Urinary bladder (tissue), 4 donors: ENCODE data around the gene GRSF1. TPM values are rescaled to one million over a fixed set of nuclear protein-coding genes. Genes with fewer than 3 reads are reported as not detected.
"Not testable (repeated sequence)": the region's sequence is repeated elsewhere in the genome, so short reads cannot be mapped to it uniquely, and the experiment has no call there.

Source experiments
- DNase-seq: peaks from one replicate; pipeline ENCODE4 v3.0.0-alpha.2; 2015; ENCODE audit errors: extremely low spot score
- H3K27ac ChIP-seq: one replicate; pipeline ENCODE4 v1.5.1; 2013; ENCODE audit warnings: low read depth, mild to moderate bottlenecking, moderate library complexity
- H3K36me3 ChIP-seq: one replicate; pipeline ENCODE4 v1.6.1; 2013; ENCODE audit warnings: mild to moderate bottlenecking, moderate library complexity; ENCODE audit not compliant: insufficient read depth
- H3K4me1 ChIP-seq: one replicate; pipeline ENCODE4 v1.6.1; 2013; ENCODE audit warnings: mild to moderate bottlenecking, moderate library complexity; ENCODE audit not compliant: insufficient read depth
- H3K4me3 ChIP-seq: one replicate; pipeline ENCODE4 v1.5.1; 2013; ENCODE audit warnings: low read depth, low read length
- WGBS: extraction: QIAGEN DNeasy Blood & Tissue Kit; methylation state at CpG from one replicate; pipeline ENCODE4 v1.1.7; 2013; 5-methylcytosine and 5-hydroxymethylcytosine counted together
- polyA plus RNA-seq: library from polyadenylated mRNA; stranded (reverse); fragments of 200-250 nt; gene quantifications from one replicate; pipeline ENCODE4 v1.2.3, GENCODE V29; 2013
- total RNA-seq: library from RNA; depleted of rRNA; stranded (reverse); fragments of >200 nt; gene quantifications from one replicate; pipeline ENCODE4 v1.2.3, GENCODE V29; 2014
- donor health status: healthy with polysubstance abuse.
- donor health status: healthy.

Gene GRSF1
- total and polyA plus RNA-seq, 2 donors: 54.0 to 75.6 TPM

- no peak overlapping the region for H3K4me3 ChIP-seq
- H3K27ac ChIP-seq: no peak overlapping the region
- no peaks in the 10 kb centered on the region for H3K4me1 ChIP-seq
- 89% methylated on average over 5 of the region's 5 CpGs for WGBS
- no peak for DNase-seq
- H3K36me3 ChIP-seq: peaks cover 2% of the 10 kb centered on the region
These were observed 21.4 kb downstream of the GRSF1 start for GRCh38 chr4:70818173-70818855.

- no peaks in the 10 kb centered on the region for H3K4me1 ChIP-seq
- no peak for DNase-seq
- peaks cover 2% of the 10 kb centered on the region for H3K36me3 ChIP-seq
- WGBS: 38% methylated on average over 2 of the region's 2 CpGs
- no peak overlapping the region for H3K4me3 ChIP-seq
- no peak overlapping the region for H3K27ac ChIP-seq
These were observed 22.8 kb downstream of the GRSF1 start for GRCh38 chr4:70816894-70817293.

DNA sequence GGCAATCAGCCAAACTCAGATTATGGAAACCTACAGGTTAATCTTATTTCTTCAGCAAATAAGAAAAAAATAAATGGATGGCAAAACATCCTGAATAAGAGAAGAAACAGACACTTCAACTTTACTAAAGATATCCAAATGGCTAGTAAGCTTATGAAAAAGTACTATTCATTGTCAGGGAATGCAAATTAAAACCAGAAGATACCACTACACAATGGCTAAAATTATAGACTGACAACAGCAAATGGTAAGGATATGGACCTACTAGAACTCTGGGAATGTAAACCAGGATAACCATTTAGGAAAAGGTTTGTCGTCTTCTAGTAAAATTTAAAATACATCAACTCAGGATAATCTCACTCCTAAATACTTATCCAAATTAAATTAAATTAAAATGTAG lies 24.3 kb downstream of the GRSF1 start:
- H3K36me3 ChIP-seq: no peaks in the 10 kb centered on the region
- no peaks in the 10 kb centered on the region for H3K4me1 ChIP-seq
- H3K4me3 ChIP-seq: no peak overlapping the region
- no peak for DNase-seq
- WGBS: 75% methylated on average over 1 of the region's 1 CpG
- H3K27ac ChIP-seq: no peak overlapping the region

DNA sequence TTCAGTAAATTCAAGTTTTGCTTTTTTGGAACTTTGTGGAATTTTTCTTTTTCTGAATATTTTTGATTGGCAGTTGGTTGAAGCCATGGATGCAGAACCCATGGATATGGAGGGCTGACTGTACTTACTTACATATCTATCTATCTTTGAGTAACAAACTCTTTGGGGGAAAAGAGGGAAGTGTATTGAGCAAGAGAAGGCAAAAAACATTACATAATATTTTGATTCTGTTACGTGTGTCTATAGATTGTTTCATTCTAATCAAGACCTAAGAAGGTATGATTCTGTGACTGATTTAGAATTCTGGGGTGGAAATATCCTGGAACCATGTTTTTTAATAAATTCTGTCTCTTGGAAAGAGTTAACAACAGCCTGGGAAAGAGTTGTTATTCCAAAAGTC lies 31.5 kb downstream of the GRSF1 start:
- 96% methylated on average over 1 of the region's 1 CpG for WGBS
- H3K4me1 ChIP-seq: no peaks in the 10 kb centered on the region
- no peak overlapping the region for H3K4me3 ChIP-seq
- H3K36me3 ChIP-seq: peaks cover 2% of the 10 kb centered on the region
- DNase-seq: no peak
- H3K27ac ChIP-seq: no peak overlapping the region

GRCh38 chr4:70802928-70803580 lies 36.6 kb downstream of the GRSF1 start:
- Histone ChIP-seq H3K4me1 (no peaks in the 10 kb centered on the region), H3K4me3 (no peak overlapping the region), H3K27ac (no peak overlapping the region), H3K36me3 (peaks cover 2% of the 10 kb centered on the region)
- 84% methylated on average over 5 of the region's 5 CpGs for WGBS
- DNase-seq: no peak

GRCh38 chr4:70801265-70801809 lies 38.4 kb downstream of the GRSF1 start:
- Histone ChIP-seq H3K27ac (no peak overlapping the region), H3K4me1 (no peaks in the 10 kb centered on the region), H3K4me3 (no peak overlapping the region), H3K36me3 (peaks cover 2% of the 10 kb centered on the region)
- DNase-seq: no peak
- 90% methylated on average over 1 of the region's 1 CpG for WGBS

GRCh38 chr4:70793626-70794025 lies 46.1 kb downstream of the GRSF1 start:
- H3K4me3 ChIP-seq: no peak overlapping the region
- WGBS: 96% methylated on average over 6 of the region's 6 CpGs
- H3K4me1 ChIP-seq: no peaks in the 10 kb centered on the region
- H3K27ac ChIP-seq: no peak overlapping the region
- no peak for DNase-seq
- peaks cover 2% of the 10 kb centered on the region for H3K36me3 ChIP-seq

GRCh38 chr4:70788733-70789132 lies 51.0 kb downstream of the GRSF1 start:
- Histone ChIP-seq H3K4me1 (no peaks in the 10 kb centered on the region), H3K4me3 (no peak overlapping the region), H3K27ac (no peak overlapping the region), H3K36me3 (peaks cover 7% of the 10 kb centered on the region)
- WGBS: 92% methylated on average over 1 of the region's 1 CpG
- DNase-seq: no peak

- Histone ChIP-seq H3K27ac (no peak overlapping the region), H3K4me3 (no peak overlapping the region), H3K4me1 (no peaks in the 10 kb centered on the region), H3K36me3 (peaks cover 7% of the 10 kb centered on the region)
- DNase-seq: no peak
- 98% methylated on average over 5 of the region's 5 CpGs for WGBS
These were observed 52.2 kb downstream of the GRSF1 start for GRCh38 chr4:70787496-70787895.

DNA sequence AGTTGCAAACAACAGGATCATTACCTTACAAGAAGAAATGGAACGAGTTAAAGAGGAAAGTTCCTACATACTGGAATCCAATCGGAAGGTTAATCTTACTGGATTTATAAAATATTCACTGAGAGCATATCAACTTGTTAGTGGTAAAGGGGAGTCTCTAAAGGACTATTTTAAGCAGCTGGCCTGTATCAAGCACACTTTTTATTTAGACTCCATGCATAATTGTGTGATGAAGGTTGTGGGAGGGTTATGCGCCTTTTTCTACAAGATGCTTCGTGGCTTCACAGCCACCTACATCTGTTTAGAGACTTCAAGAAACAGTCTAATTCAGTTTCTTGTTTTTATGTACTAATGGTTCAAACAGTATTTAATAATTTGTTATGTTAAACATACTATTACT lies 56.6 kb downstream of the GRSF1 start:
- peaks cover 5% of the 10 kb centered on the region for H3K36me3 ChIP-seq
- WGBS: 48% methylated on average over 4 of the region's 4 CpGs
- DNase-seq: no peak
- no peak overlapping the region for H3K4me3 ChIP-seq
- H3K4me1 ChIP-seq: no peaks in the 10 kb centered on the region
- H3K27ac ChIP-seq: no peak overlapping the region

DNA sequence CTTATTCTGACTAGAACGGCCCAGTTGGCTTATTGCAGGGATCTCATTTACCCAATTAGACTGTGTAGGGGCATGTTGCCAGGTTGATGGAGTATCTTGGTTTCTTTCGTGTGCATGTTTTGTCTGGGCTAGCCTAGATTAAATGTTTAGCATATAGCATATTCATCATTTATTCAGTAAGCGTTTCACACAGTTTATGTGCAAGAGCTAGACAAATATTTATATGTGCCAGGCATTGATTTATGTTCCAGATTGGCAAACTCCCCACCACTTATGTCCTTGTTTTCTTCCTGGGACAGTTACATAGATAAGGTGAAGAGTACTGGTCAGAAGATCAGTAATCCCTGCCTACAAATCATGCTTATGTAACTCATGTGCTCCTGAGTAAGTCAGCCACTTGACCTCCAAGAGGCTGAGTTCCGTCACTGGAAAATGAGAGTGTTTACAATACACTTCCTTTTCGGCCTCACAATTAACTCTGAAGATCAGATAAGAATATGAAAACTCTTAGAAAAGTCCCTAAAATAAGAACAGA lies 60.7 kb downstream of the GRSF1 start:
- Histone ChIP-seq H3K4me1 (no peaks in the 10 kb centered on the region), H3K4me3 (no peak overlapping the region), H3K36me3 (no peaks in the 10 kb centered on the region), H3K27ac (no peak overlapping the region)
- peak; percentile 17 for DNase-seq
- WGBS: 18% methylated on average over 5 of the region's 5 CpGs

DNA sequence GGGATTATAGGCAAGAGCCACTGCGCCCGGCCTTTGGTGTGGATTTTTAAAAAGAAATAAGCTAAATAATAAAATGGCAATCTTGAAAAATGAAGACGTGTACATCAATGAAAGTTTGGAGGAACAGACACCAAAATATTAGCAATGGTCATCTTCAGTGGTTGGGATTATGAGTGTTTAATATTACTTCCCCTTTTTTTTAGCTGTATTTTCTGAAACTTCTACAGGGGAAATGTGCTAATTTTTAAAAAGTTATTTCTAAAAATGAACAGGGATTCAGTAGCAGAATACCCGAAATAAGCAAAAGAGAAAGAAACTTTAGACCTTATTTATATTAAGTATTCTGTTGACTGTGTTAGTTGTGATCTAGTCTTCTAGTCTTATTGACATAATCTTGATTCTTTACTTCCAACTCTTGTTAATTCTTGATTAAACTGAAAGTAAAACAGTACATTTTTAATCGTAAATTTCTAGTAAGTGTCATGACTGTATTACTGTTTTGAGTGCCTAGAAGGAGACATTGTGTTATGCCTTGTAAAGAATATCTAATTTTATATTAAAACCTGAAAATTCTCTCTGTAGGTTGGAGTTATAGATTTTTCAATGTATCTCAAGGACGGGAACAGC lies 66.6 kb downstream of the GRSF1 start:
- Histone ChIP-seq H3K4me1 (no peaks in the 10 kb centered on the region), H3K4me3 (no peak overlapping the region), H3K27ac (no peak overlapping the region), H3K36me3 (peaks cover 6% of the 10 kb centered on the region)
- DNase-seq: no peak
- 94% methylated on average over 6 of the region's 6 CpGs for WGBS

DNA sequence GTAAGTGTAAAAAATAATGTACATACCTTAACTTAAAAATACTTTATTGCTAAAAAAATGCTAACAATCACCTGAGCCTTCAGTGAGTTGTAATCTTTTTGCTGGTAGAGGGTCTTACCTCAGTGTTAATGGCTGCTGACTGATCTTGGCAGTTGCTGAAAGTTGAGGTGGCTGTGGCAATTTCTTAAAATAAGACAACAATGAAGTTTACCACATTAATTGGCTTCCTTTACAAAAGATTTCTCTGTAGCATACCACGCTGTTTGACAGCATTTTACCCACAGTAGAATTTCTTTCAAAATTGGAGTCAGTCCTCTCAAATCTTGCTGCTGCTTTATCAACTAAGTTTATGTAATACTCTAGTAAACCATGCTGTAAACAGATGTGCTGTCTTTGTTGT lies 70.3 kb downstream of the GRSF1 start:
- not testable (repeated sequence) for H3K4me3 ChIP-seq, H3K4me1 ChIP-seq, H3K27ac ChIP-seq, DNase-seq
- 97% methylated on average over 1 of the region's 1 CpG for WGBS
- H3K36me3 ChIP-seq: peaks cover 10% of the 10 kb centered on the region
